GM19438 (cell line): ENCODE measurements around the gene CAMTA1.
"Not testable (repeated sequence)": the region's sequence is repeated elsewhere in the genome, so short reads cannot be mapped to it uniquely, and the experiment has no call there.

Experiments
- ATAC-seq: cut with Tn5 transposase; IDR thresholded peaks from one replicate; pipeline ENCODE4 v1.9.1; 2021; ENCODE audit warnings: low read depth; ENCODE audit not compliant: unreplicated experiment

The CAMTA1 gene

DNA sequence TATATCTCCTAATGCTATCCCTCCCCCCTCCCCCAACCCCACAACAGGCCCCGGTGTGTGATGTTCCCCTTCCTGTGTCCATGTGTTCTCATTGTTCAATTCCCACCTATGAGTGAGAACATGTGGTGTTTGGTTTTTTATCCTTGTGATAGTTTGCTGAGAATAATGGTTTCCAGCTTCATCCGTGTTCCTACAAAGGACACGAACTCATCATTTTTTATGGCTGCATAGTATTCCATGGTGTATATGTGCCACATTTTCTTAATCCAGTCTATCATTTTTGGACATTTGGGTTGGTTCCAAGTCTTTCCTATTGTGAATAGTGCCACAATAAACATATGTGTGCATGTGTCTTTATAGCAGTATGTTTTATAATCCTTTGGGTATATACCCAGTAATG, 812.8 kb downstream of the CAMTA1 start:
- ATAC-seq = not testable (repeated sequence)

DNA sequence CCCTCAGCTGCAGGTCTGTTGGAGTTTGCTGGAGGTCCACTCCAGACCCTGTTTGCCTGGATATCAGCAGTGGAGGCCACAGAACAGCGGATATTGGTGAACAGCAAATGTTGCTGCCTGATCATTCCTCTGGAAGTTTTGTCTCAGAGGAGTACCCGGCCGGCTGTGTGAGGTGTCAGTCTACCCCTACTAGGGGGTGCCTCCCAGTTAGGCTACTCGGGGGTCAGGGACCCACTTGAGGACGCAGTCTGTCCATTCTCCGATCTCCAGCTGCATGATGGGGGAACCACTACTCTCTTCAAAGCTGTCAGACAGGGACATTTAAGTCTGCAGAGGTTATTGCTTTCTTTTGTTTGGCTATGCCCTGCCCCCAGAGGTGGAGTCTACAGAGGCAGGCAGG, 819.7 kb downstream of the CAMTA1 start:
- not testable (repeated sequence) for ATAC-seq

DNA sequence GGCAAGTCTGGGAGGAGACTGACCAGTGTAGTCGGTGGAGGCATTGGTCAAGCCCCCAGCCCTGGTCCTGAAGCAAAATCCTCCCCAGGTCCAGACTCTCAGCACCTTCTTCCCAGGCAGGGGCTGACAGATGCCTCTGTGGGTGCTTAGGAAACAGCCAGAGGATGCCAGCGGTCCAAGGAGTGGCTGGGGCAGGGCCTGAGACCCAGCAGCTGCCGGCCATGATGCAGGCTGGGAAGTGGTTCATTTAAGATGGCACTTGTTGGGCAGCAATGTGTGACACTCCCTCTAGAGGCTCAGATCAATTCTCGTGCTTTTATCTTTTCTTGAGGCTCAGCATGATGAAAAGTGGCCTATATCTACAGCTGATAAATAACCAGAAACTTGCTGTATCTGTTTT, 820.8 kb downstream of the CAMTA1 start:
- no peak for ATAC-seq

DNA sequence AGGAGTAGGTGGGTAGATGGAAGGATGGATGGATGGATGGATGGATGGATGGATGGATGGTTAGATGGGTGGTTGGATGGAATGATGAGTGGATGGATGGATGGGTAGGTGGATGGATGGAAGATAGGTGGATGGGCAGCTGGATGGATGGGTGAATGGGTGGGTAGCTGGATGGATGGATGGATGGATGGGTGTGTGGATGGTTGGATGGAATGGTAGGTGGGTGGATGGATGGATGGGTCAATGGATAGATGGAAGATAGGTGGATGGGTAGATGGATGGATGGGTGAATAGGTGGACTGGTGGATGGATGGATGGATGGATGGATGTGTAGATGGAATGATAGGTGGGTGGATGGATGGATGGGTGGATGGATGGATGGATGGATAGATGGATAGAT, 821.8 kb downstream of the CAMTA1 start:
- ATAC-seq = no peak

DNA sequence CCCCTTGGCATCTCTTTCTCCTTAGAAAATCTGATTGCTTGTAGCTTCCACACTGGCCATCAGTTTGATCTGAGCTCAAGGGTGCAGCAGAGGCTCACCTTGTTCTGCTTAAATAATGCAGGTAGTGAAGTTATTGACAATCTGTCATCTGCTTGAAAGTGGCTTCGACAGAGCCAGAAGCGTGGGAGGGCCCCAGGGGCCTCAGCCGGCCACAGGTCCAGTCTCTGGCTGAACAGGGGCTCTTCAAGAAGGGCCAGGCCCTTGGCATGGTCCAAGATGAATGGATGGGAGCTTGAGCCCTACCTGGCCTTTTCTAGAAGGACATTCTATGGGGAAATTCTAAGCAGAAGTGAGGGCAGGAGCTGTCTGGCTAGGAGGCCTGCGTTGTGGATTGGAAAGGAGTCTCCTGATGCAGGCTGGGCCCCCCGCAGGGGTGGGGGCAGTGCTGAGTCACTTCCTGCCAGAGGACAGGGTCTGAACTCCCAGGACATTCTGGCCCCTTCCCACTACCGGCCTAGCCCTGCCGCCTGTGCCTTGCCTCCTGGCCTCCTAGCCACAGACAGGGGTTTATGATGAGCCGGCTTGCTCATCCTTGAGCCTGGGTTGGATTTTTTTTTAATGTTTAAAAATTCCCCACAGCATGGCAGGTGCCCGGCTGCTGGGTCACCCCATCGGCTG, 823.5 kb downstream of the CAMTA1 start:
- no peak for ATAC-seq

DNA sequence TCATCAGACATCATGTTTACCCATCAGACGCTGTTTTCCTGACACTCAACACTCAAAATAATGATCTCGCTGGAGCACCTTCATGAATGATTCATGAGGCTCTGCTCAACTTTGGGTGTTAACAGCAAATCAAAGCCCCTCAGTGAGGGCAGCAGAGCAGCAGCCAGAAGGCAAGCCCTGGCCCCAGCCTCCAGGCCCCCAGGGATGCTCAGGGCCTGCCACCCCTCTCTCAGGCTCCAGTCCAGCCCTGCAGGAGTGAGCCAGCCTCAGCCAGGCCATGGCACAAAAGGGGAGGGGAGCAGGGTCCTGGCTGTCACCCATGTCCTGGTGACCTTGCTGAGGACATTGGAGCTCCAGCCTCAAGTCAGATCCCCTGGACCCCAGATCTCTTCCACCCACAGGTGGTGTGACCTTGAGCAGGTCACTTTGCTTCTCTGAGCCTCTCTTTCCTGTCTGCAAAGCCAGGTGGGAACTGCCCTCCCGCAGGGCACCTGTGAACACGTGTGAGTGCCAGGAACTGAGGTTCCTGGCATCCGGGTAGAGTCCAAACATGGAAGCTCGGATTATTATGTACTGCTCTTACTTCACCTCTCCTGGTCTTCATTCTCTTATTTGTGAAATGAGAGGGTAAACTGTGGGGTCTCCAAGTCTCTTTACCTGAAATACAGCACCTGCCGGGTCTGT, 824.2 kb downstream of the CAMTA1 start:
- no peak for ATAC-seq

DNA sequence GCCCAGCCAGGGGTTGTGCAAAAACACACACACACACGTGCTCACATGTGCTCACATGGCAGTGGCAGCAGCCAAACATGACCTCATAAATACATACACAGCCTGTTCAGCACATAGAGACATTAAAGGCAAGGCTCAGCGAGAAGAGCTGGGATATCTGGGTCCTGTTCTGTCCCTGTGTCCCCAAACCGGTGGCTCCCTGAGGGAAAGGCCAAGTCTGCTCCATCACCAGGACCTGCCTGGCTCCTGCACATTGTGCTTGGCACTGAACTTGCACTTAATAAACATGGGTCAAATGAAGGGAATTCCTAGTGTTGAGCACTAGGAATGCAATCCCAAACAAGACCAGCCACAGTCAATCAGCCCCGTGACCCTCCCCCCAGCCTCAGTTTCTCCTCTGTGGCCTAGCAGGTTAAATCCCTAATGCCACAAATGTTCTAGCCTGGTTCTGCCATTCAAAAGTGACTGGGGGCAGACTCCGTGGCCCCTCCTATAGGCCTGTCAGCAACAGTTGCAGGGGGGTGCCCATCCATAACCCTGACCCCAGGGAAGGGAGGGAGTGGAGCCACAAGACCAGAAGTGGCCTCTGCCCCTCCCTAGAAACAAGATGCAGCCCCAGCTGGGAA, 825.0 kb downstream of the CAMTA1 start:
- no peak for ATAC-seq

DNA sequence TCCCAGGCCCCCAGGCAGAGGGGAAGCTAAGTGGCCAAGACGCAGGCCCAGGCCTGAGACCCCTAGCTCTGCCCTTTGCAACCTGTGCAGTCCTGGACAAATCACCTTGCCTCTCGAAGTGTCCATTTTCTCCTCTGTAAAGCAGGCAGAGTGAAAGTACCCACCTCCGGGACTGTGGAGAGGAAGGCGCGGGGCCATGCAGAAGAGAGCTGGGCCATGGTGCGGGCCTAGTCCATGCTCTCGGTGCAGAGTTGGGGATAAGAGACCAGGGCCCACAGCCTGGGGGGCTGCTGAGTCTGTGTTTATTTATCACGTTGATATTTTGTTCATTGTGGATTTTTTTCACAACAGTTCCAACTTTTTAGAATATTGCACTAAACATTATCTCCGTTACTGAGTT, 825.7 kb downstream of the CAMTA1 start:
- no peak for ATAC-seq

DNA sequence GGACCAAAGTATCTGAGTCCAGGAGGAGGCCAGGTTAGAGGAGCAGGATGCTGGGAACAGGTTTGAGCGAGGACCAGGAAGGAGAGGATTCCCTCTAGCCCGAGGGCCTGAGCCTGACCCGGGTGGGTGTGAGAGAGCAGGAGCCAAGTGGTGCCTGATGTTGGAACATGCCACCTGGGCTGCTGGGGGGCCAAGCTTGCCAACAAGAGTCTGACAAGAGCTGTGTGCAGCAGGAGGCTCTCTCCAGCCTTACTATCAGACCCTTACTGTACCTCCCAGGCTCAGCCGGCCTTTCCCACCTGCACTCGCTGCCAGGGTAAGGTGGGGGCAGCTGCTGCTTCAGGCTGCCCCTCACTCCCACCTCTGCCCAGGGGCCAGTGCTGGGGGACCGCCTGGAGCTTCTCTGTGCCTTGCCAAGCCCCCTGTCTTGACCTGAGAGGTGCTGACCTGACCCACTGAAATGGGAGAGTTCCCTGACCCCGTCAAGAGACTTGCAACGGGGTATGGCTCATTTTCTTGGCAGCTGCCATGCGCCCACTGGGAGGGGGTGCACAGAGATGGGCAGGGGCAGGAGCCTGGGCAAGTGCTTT, 826.3 kb downstream of the CAMTA1 start:
- ATAC-seq = no peak

DNA sequence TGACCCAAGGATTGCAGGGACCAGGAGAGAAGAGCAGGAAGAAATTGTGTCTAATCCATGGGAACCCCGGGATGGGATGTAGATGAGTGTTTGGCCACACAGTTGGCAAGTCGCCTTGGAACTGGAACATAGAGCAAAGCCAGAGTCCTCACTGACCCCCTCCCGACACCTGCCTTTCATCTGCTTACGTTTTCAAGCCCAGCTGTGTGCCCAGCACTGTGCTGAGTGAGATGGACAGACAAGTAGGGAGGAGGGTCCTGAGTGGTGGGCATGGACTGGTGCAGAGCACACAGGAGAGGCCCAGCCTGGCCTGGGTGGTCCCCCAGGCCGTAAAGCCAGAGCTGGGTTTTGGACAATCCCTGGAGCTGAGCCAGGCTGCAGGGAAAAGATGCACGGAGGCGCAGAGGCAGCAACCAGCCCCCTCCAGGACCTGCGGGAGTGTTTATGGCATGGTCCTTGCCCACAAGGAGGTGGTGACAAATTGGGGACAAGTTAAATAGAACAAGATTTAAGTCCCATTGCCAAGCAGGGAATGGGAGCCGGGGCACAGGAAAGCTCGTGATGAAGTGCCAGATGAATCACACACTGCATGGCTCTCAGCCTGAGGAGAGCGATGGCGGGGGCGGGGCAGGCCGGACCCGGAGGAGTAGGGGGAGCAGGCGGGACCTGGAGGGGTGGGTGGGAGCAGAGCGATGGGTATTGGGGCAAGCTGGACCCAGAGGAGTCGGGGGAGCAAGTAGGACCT, 828.0 kb downstream of the CAMTA1 start:
- no peak for ATAC-seq

DNA sequence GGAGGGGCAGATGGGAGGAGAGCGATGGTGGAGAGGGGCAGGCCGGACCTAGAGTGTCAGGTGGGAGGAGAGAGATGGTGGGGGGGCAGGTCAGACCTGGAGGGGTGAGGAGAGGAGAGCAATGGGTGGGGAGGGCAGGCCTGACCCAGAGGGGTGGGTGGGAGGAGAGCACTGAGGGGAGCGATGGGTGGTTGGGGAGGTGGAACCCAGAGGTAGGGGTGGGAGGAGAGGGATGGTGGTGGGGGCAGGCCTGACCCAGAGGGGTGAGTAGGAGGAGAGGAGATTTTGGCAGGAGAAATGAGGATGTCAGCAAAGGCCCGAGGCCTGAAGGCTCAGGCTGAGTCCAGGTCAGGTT, 828.6 kb downstream of the CAMTA1 start:
- ATAC-seq = no peak

DNA sequence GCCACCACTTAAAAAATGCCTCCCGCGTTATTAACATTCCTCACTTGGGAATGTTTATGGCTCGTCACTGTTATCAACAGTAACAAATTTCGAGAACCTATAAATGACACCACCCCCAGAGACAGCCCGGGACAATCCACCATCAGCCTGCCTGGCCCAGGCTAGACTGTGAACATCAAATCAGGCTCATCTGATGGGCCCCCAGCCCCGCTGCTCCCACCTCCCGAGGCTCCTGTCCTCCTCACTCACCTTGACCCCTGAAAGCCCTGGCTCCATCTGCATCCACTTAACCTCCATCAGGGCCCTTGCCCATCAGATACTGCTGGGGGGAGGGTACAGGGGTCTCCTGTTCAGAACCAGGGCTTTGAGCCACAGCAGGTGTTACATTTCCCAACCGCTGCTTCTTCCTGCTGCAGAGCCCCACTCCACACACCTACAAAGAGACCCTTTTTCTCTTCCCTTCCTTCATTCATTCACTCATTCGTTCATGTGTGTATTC, 829.4 kb downstream of the CAMTA1 start:
- no peak for ATAC-seq

DNA sequence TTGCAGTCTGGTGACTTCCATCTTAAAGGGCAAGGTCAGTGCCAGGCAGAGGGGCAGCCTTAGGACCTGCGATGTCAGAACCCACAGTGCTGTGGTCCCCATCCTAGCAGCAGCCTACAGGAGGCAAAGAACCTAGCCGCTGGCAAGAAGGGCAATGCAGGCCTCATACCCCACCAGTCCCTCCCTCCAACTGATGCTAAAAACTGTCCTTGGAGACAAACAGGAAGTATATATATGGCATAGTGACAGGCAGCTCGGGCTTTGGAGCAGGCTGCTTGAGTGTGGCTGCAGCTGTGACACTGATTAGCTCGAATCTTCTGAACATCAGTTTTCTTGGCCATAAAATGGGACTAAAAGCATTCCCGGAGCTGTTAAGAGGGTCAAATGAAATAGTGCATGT, 829.9 kb downstream of the CAMTA1 start:
- ATAC-seq = no peak

DNA sequence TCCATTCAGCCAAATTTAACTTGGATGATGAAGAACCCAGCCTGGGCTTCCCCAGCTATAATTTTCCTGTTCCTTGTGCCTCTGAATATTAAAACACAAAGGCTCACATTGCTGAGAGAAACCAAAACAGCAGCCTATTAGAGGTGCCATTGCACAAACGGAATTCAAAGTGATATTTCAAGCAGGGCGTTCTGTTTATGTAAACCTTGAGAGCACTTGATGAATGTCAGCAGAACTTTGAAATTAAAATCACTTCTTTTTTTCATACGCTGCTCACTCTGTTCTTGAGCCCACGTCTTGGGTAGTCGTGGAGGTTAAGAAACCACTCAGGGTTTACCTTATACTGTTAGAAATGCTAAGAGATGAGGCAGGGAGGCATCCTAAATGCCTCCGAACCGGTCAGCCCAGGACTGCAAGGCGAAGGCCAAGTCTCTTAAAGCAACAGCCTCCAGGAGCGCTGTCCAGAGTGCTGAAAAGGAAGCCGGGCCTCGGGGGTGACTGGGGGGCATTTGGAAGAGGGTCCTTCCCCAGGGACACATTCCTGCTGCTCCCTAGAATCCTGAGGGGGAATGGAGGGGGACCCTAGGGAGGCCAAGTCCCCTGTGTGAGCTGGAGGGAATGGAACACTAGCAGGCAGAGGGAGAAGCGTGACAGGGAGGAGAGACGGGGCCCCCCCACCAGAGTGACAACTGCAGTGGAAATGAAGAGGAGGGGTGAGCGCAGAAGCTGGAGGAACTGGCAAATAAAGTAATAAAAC, 831.0 kb downstream of the CAMTA1 start:
- no peak for ATAC-seq

DNA sequence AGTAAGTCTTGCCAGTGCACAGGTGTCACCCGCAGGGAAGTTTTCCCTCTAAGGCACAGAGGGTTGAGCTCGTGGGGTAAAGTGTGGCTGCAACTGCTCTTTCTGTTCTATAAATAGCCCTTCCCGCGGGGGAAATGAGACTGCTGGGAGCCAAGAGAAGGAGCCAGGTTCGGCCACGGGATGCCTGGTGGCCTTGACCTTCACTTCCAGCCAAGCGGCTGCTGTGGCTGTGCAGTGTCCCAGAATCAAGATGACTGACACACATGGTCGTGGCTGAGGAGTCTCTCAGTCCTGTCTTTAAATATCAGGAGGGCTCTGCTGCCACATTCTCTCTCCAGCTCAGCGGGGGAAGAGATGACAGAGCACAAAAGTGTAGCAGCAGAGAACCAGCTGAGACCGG, 831.7 kb downstream of the CAMTA1 start:
- ATAC-seq = no peak

DNA sequence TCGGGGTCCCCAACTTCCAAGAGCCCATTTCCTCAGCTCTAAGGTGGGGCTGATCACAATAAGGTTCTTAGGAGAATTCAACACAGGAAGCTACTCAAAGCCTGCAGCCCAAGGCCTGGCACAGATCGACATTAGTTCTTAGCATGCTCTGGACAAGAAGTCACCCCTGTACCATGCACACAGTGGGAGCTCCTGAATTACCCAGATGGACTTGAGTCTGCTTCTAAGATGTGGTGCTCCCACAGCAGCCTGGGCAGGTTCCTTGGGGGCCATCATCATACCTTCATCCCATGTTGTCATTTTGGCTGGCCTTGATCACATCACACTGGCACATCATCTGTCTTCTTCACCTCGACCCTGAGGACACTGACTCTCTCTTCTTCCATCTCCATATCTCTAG, 832.6 kb downstream of the CAMTA1 start:
- no peak for ATAC-seq

DNA sequence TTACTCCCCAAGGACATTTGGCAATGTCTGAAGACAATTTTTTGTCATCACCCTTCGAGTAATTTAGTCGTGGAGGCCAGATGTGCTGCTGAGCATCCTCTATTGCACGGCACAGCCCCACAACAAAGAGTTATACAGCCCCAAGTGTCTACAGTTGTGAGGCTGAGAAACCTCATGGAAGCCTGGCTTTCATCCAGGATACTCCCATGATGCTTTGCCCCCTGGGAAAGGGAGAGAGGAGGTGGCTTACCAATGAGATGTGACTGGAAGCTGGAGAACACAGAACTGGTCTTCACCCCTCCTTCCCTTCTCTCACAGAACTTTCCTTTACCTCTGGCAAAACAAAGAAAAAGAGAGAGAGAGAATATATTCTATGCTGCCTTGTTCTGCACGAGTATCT, 834.9 kb downstream of the CAMTA1 start:
- no peak for ATAC-seq

DNA sequence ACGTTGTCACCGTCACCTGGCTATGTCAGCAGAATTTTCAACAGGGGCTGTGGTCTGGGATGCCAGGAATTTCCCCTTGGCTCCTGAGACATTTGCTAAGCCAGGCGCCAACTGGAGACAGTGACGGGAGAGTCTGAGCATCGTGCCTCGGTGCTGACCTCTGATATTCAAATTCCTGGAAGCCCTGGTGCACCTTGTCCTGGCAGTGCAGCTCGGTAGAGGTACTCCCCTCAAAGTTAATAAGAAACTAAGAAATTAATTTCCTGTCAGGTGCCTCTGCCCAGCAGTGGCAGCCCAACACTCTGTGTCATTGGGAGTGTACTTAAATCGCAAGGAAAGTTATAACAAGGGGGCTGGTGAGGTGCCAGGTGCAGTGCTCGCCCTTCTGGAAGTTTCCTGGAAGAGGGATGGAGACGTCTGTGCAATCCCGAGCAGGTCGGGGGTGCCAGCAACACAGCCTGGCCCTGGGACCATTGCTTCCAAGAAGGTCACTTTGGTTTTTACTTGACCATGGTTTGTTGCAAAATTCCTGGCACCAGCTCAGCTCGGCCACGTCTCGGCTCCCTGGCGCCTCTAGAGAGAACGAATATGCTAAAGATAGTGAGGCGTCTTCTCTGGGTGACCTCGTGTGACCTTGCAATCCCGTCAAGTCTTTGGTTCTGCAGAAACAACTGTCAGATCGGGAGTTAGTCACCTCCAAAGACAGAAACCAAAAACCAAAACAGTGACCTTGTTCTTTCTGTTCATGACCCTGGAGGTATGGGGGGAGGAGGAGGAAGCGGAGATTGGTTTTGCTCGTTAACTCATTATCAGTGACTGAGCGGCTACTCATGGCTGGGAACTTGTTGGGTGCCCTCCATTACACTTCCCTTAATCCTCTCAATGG, 836.3 kb downstream of the CAMTA1 start:
- ATAC-seq = no peak

DNA sequence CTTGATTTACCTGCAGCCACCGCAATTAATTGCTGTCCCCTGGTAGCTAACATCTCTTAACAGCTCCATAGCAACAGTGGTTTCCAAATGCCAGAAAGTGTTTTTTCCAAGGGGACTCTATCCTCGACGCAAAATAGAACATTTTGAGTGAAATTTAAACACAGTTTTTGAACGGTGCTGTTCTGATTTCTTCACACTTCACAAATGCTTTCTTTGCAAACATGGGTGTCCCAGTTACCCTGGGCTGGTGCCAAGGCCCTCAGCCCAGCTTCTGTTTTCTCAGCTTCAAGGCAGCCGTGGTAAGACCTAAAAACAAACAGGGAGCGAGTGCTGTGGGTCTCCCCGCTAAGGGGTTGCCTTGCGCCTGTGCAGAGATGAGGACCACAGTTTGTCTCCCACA, 838.6 kb downstream of the CAMTA1 start:
- ATAC-seq = no peak
